Retinal pigment epithelial cell (primary cell): ENCODE data around the gene AOPEP.

Experiments used
- DNase-seq: peaks from one replicate; pipeline ENCODE4 v3.0.0-alpha.2; 2010; ENCODE audit warnings: low read depth
- H3K4me3 ChIP-seq: 2 replicates; pipeline ENCODE4 v1.5.1; 2011; ENCODE audit warnings: mild to moderate bottlenecking, low read length, control low read depth, moderate library complexity
- TF ChIP-seq, protein P1 (sequence below): conservative IDR thresholded peaks from 2 replicates; pipeline ENCODE4 v1.5.1; 2011; ENCODE audit warnings: low read depth, low read length, control low read depth, inconsistent platforms

The AOPEP gene

DNA sequence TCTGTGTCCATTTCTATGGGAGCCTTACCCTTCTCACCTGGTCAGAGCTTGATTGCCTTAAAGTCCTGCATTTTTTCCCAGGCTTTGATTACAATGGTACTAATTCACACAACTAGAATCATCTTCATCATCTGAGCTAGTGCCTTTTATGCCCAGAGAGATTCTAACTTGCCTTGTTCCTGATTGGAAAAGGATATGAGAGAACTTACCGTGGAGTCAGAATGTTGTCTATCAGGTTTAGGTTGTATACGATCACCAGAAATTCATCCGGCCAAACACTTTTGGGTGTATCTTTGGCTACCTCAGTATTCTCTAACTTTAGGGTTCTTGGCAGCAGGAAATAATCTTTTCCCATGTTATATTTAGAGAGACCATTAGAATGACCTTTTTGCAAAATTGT, 71.7 kb downstream of the AOPEP start:
- no peak overlapping the region for H3K4me3 ChIP-seq
- TF ChIP-seq, protein P1, sequence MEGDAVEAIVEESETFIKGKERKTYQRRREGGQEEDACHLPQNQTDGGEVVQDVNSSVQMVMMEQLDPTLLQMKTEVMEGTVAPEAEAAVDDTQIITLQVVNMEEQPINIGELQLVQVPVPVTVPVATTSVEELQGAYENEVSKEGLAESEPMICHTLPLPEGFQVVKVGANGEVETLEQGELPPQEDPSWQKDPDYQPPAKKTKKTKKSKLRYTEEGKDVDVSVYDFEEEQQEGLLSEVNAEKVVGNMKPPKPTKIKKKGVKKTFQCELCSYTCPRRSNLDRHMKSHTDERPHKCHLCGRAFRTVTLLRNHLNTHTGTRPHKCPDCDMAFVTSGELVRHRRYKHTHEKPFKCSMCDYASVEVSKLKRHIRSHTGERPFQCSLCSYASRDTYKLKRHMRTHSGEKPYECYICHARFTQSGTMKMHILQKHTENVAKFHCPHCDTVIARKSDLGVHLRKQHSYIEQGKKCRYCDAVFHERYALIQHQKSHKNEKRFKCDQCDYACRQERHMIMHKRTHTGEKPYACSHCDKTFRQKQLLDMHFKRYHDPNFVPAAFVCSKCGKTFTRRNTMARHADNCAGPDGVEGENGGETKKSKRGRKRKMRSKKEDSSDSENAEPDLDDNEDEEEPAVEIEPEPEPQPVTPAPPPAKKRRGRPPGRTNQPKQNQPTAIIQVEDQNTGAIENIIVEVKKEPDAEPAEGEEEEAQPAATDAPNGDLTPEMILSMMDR, result no peak
- no peak for DNase-seq

- TF ChIP-seq, protein P1, result no peak
- DNase-seq, result no peak
- no peak overlapping the region for H3K4me3 ChIP-seq
Observed at GRCh38 chr9:94798708-94799107, 72.2 kb downstream of the AOPEP start.

DNA sequence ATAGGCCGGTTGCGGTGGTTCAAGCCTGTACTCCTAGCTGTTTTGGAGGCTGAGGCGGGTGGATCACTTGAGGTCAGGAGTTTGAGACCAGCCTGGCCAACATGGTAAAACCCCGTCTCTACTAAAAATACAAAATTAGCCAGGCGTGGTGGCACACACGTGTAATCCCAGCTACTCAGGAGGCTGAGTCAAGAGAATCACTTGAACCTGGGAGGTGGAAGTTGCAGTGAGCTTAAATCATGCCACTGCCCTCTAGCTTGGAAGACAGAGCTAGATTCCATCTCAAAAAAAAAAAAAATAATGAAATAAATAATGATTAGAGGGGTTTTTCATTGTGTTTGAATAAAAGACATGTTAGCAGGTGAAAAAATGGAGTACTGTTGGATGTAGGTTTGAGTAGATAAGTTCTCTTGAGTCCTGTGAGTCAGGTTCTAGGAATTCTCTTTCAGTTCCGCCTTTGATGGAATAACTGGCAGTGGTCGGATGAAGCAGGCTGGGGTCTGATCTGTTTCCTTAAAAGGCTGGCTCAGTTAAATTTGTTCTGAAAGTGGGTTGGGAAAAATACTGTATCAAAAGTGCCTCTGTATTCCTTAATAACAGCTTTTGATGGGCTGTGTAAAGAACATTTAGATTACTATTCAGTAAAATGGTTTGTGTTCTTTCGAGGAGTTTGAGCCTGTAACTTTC, 73.2 kb downstream of the AOPEP start:
- peak; percentile 96 for DNase-seq
- TF ChIP-seq, protein P1, result no peak
- no peak overlapping the region for H3K4me3 ChIP-seq

DNA sequence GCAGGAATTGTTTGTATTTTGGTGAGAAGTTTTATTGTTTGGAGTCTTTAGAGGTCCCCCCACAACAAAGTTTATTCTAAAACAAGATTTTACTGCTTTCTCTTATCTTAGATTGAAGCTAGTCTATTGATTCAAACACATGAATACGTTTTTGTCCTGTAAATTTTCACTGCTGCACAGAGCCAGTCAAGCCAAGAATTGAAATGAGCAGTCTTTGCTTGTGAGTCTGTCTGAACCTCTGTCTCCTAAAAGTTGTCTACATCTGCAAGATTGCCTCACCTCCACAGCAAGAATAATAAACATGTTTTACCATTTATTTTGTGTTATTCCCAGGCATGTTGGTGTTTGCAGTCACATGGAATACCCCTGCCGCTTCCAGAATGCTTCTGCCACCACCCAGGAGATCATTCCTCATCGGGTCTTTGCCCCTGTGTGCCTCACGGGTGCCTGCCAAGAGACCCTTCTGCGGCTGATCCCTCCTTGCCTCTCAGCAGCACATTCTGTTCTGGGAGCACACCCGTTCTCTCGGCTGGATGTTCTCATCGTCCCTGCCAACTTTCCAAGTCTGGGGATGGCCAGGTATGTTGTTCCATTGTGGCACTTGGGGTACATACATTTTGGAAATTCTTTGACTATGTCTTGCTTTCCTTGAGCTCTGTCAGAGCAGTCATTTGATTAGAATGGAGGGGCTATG, 74.1 kb downstream of the AOPEP start:
- TF ChIP-seq, protein P1, result no peak
- DNase-seq, result no peak
- no peak overlapping the region for H3K4me3 ChIP-seq

GRCh38 chr9:94801234-94801633, 74.7 kb downstream of the AOPEP start:
- TF ChIP-seq, protein P1, result no peak
- no peak for DNase-seq
- H3K4me3 ChIP-seq, result no peak overlapping the region

- H3K4me3 ChIP-seq, result no peak overlapping the region
- peak; percentile 84 for DNase-seq
- TF ChIP-seq, protein P1, result no peak
Observed at GRCh38 chr9:94801681-94802080, 75.2 kb downstream of the AOPEP start.

- no peak overlapping the region for H3K4me3 ChIP-seq
- DNase-seq, result no peak
- TF ChIP-seq, protein P1, result no peak
Observed at GRCh38 chr9:94802251-94802650, 75.8 kb downstream of the AOPEP start.
